GM19351 (cell line): ENCODE measurements around the gene PCNP.
"Not testable (repeated sequence)": the region's sequence is repeated elsewhere in the genome, so short reads cannot be mapped to it uniquely, and the experiment has no call there.

ENCODE experiments used
- ATAC-seq: cut with Tn5 transposase; IDR thresholded peaks from one replicate; pipeline ENCODE4 v1.9.1; 2021; ENCODE audit warnings: mild to moderate bottlenecking, moderate library complexity; ENCODE audit not compliant: unreplicated experiment

Gene PCNP

GRCh38 chr3:101561630-101562328 is 12.2 kb upstream of the PCNP start, which contains the start of gene TRMT10C:
Gene TRMT10C (plus strand): TSS chr3:101561868. CDS start chr3:101564782, 2,914 bp downstream.
- peak; percentile 99 for ATAC-seq

- no peak for ATAC-seq
Measured at GRCh38 chr3:101567528-101568317, 6.3 kb upstream of the PCNP start.

- ATAC-seq = no peak
Measured at GRCh38 chr3:101571028-101571895, 2.7 kb upstream of the PCNP start.

GRCh38 chr3:101574388-101575112 is 570 bp downstream of the PCNP start:
- ATAC-seq = peak; percentile 42

GRCh38 chr3:101577286-101577685 is 3.3 kb downstream of the PCNP start:
- no peak for ATAC-seq

GRCh38 chr3:101588616-101589015 is 14.6 kb downstream of the PCNP start:
- ATAC-seq = no peak

GRCh38 chr3:101591071-101591470 is 17.1 kb downstream of the PCNP start:
- no peak for ATAC-seq

GRCh38 chr3:101602731-101603130 is 28.8 kb downstream of the PCNP start:
- no peak for ATAC-seq

GRCh38 chr3:101603184-101603583 is 29.2 kb downstream of the PCNP start:
- no peak for ATAC-seq

- not testable (repeated sequence) for ATAC-seq
Measured at GRCh38 chr3:101605398-101605797, 31.4 kb downstream of the PCNP start.

GRCh38 chr3:101611023-101611422 is 37.0 kb downstream of the PCNP start:
- peak; percentile 84 for ATAC-seq

- not testable (repeated sequence) for ATAC-seq
Measured at GRCh38 chr3:101613014-101613413, 39.0 kb downstream of the PCNP start.

- no peak for ATAC-seq
Measured at GRCh38 chr3:101615525-101615924, 41.5 kb downstream of the PCNP start.

- no peak for ATAC-seq
Measured at GRCh38 chr3:101617478-101617877, 43.5 kb downstream of the PCNP start.

- ATAC-seq = no peak
Measured at GRCh38 chr3:101618726-101619125, 44.7 kb downstream of the PCNP start.

- no peak for ATAC-seq
Measured at GRCh38 chr3:101619734-101620133, 45.8 kb downstream of the PCNP start.

GRCh38 chr3:101623656-101624055 is 49.7 kb downstream of the PCNP start:
- ATAC-seq = no peak

- ATAC-seq = no peak
Measured at GRCh38 chr3:101624857-101625256, 50.9 kb downstream of the PCNP start.

- ATAC-seq = no peak
Measured at GRCh38 chr3:101625879-101626278, 51.9 kb downstream of the PCNP start.

- no peak for ATAC-seq
Measured at GRCh38 chr3:101629219-101629618, 55.2 kb downstream of the PCNP start.
